GM12874 (cell line): ENCODE measurements around the gene SLC12A2.

ENCODE experiments used
- TF ChIP-seq, protein P1 (sequence below): IDR thresholded peaks from 2 replicates; pipeline ENCODE4 v1.5.1; 2011; ENCODE audit warnings: low read depth, mild to moderate bottlenecking, control low read depth, low read length, moderate library complexity; ENCODE audit not compliant: insufficient read depth

SLC12A2 gene

DNA sequence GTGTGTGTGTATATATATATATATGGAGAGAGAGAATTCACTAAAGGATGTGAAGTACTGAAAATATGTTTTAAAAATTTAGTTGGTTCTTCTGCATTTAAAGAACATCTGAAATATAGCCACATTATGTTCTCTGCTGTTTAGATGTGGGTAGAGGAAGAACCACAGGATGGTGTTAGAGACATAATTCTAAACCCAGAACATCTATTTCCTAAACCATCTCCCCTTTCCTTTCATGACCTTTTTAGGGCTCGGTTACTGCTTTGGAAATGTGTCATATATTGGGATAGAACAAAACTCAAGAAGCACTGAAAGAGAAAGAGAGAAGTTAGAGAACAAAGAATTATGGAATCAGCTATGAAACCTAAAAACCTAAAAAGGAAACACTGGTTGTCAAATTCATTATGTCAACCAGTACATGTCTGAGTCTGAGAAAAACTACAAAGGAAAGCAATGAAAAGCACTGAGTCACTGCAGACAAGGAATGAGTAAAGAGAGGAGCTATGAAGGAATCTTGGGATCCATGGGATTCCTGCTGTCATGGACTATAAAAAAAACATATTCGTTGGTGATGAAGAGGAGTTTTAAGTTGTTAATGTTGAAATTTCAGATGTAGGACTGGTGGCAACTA, 28.4 kb downstream of the SLC12A2 start:
- TF ChIP-seq, protein P1, sequence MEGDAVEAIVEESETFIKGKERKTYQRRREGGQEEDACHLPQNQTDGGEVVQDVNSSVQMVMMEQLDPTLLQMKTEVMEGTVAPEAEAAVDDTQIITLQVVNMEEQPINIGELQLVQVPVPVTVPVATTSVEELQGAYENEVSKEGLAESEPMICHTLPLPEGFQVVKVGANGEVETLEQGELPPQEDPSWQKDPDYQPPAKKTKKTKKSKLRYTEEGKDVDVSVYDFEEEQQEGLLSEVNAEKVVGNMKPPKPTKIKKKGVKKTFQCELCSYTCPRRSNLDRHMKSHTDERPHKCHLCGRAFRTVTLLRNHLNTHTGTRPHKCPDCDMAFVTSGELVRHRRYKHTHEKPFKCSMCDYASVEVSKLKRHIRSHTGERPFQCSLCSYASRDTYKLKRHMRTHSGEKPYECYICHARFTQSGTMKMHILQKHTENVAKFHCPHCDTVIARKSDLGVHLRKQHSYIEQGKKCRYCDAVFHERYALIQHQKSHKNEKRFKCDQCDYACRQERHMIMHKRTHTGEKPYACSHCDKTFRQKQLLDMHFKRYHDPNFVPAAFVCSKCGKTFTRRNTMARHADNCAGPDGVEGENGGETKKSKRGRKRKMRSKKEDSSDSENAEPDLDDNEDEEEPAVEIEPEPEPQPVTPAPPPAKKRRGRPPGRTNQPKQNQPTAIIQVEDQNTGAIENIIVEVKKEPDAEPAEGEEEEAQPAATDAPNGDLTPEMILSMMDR: no peak

DNA sequence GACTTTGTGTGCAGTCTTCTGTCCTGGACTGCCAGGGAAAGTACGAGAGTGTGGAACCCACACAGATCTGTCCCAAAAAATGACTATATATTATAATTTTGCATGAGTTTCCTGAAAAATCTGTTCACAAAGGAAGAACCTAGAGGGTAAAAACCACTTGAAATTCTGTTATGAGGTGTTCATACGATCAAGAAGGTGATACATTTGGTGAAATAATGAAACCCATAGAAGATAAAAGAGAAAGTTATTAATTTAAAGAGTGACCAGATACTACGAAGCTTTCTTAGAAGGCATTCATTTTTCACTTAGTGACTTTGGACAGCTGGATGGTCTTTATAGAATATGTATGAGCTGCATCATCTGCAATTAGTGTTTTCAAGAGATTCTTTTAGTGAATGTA, 32.9 kb downstream of the SLC12A2 start:
- TF ChIP-seq, protein P1: no peak

DNA sequence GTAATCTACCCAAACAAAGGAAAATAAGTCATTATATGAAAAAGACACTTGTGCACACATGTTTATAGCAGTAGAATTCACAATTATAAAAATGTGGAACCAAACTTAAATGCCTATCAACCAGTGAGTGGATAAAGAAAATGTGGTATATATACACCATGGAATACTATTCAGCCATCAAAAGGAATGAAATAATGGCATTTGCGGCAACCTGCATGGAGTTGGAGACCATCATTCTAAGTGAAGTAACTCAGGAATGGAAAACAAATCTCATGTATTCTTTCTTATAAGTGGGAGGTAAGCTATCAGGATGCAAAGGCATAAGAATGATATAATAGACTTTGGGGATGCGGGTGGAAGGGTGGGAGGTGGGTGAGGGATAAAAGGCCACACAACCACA, 34.6 kb downstream of the SLC12A2 start:
- TF ChIP-seq, protein P1: no peak

DNA sequence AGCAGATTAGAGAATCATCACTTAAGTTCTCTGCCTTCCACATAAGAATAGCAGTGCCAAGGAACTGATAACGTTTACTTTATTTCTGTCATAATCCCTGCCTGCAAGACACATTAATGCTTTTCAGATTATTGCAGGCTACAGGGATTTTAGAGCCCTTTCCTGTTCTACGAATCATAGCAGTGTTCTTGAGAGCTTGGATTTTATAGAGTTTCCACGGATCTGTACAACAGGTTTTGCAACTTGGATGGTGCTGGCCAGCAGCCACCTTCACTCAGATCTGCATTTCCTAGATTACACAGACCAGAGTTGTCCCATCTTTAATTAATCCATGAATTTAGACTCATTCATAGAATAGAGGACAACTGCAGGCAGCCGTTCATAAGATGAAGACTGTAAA, 38.1 kb downstream of the SLC12A2 start:
- TF ChIP-seq, protein P1: no peak

DNA sequence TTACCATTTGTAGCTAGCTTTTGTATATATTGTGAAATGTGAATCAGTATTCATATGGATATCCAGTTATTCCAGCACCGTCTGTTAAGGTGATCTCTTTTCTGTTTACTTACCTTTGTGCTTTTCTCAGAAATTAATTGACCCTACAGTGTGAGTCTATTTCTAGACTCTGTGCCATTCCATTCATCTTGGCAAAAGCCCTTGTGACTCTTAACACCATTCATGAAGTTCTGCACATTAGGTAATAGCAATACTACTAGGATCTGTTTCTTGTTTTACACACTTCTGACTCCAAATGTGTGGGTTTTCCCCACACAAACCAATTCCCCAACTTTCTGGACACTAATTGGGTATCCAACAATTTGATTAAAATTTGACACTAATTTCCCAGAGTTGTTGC, 40.4 kb downstream of the SLC12A2 start:
- TF ChIP-seq, protein P1: no peak

DNA sequence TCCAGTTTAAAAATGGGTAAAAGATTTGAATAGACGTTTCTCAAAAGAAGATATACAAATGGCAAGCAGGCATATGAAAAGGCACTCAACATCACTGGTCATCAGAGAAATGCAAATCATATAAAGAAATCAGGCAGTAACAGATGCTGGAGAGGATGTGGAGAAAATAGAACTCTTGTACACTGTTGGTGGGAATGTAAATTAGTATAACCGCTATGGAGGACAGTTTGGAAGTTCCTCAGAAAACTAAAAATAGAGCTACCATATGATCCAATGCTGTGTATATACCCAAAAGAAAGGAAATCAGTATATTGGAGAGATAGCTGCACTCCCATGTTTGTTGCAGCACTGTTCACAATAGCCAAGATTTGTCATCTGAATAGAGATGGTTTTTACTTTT, 42.7 kb downstream of the SLC12A2 start:
- TF ChIP-seq, protein P1: no peak

DNA sequence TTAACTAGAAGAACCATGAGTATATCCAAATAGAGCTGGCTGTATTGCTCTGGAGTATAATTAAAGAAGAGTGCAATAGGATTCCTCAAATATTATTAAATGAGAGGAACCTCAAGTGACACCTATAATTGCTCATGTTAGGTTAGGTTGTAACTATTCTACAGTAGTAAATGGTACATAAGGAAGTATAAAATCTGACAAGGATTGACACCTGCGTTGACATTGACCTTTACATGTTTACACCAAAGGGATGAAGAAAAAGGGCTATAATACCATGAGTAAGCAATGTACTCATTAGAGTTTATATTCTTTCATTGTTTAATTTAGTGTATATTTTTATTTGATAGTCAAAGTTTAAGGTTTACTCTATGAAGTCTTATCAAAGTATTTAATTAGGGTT, 48.9 kb downstream of the SLC12A2 start:
- TF ChIP-seq, protein P1: no peak

DNA sequence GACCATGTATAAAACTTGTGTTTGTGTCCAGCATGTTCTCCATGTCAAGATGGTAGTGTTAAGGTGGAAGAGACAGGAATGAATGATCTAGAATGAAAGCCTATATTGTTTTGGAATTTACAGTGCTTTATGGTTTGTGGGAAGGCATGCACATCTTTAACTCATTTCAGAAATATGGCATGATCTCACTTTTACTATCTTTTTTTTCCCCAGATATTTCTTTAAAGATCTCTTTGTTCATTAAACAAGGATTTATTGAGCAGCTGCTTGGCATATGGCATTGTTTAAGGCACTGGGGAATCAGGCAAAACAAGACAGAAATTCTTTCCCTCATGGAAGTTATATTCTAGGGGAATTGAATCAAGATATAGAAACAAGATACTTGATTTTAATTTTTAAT, 51.7 kb downstream of the SLC12A2 start:
- TF ChIP-seq, protein P1: no peak
